NT2/D1 (cell line): ENCODE measurements around the gene ASXL1.

Source experiments
- SUZ12 ChIP-seq: IDR thresholded peaks from 2 replicates; pipeline ENCODE4 v1.6.1; 2011; ENCODE audit not compliant: insufficient read length, insufficient read depth; ENCODE audit errors: extremely low read depth
- ZNF274 ChIP-seq: IDR thresholded peaks from 2 replicates; pipeline ENCODE4 v1.6.1; 2011; ENCODE audit warnings: mild to moderate bottlenecking, low read depth, low read length

DNA sequence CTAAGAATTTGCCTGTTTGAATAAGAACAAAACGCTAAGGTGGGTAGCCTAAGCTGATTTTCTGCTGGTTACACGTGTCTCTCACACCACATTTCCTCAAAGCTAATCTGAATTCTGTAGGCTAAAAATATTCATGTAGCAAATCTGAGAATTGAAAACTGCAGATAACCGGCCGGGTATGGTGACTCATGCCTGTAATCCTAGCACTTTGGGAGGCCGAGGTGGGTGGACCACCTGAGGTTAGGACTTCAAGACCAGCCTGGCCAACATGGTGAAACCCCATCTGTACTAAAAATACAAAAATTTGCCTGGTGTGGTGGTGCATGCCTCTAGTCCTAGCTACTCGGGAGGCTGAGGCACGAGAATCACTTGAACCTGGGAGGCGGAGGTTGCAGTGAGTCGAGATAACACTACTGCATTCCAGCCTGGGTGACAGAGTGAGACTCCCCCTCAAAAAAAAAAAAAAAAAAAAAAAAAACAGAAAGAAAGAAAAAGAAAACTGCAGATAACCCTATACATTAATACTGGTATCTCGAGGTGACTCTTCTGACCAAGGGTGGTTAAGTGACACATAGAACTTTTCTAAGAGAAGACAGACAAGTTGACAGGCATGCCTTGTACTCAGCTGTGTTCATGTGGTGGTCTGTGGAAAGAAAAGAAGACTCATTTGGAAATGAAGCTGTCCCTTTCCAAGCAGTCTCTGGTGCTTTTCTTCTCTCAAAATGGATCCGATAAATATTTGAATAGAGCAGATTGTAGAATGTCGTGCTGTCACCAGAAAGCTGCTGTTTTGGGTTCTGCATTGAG, 24.7 kb upstream of the ASXL1 start:
- TF ChIP-seq SUZ12 (no peak), ZNF274 (no peak)
